NCI-H2227 (cell line): ENCODE measurements around the gene KLF2.

Experiments used
- DNase-seq: peaks from one replicate; lab custom pipeline; 2025; ENCODE audit not compliant: unreplicated experiment; lab: John Stamatoyannopoulos, UW

Gene KLF2

GRCh38 chr19:16306728-16307402 is 17.8 kb upstream of the KLF2 start:
- DNase-seq: no peak

GRCh38 chr19:16308081-16308480 is 16.5 kb upstream of the KLF2 start:
- DNase-seq: no peak

- DNase-seq: no peak
Measured at GRCh38 chr19:16309643-16310042, 15.0 kb upstream of the KLF2 start.

- DNase-seq: peak; percentile 19
Measured at GRCh38 chr19:16315825-16316505, 8.7 kb upstream of the KLF2 start.

- DNase-seq: no peak
Measured at GRCh38 chr19:16316506-16316882, 8.1 kb upstream of the KLF2 start.

GRCh38 chr19:16319481-16319880 is 5.1 kb upstream of the KLF2 start:
- DNase-seq: no peak

- DNase-seq: no peak
Measured at GRCh38 chr19:16320987-16321386, 3.6 kb upstream of the KLF2 start.

- DNase-seq: no peak
Measured at GRCh38 chr19:16325161-16325527, 518 bp downstream of the KLF2 start.

GRCh38 chr19:16325641-16326400 is 1.2 kb downstream of the KLF2 start:
- peak; percentile 55 for DNase-seq

- no peak for DNase-seq
Measured at GRCh38 chr19:16326401-16327168, 2.0 kb downstream of the KLF2 start.

- no peak for DNase-seq
Measured at GRCh38 chr19:16327169-16327475, 2.5 kb downstream of the KLF2 start.

- DNase-seq: no peak
Measured at GRCh38 chr19:16327501-16327900, 2.9 kb downstream of the KLF2 start.

- no peak for DNase-seq
Measured at GRCh38 chr19:16327911-16328823, 3.5 kb downstream of the KLF2 start.

GRCh38 chr19:16328824-16329482 is 4.3 kb downstream of the KLF2 start:
- DNase-seq: no peak

GRCh38 chr19:16330368-16330801 is 5.8 kb downstream of the KLF2 start:
- DNase-seq: no peak

- no peak for DNase-seq
Measured at GRCh38 chr19:16330806-16331690, 6.4 kb downstream of the KLF2 start.

- DNase-seq: no peak
Measured at GRCh38 chr19:16333001-16333586, 8.5 kb downstream of the KLF2 start.

- DNase-seq: no peak
Measured at GRCh38 chr19:16334411-16334810, 9.8 kb downstream of the KLF2 start.

- no peak for DNase-seq
Measured at GRCh38 chr19:16335226-16335625, 10.6 kb downstream of the KLF2 start.
